OCI-LY1 (cell line): ENCODE measurements around the gene CARMIL1.

Experiments used
- CTCF ChIP-seq: fragments of 200-600 bp; sonication (generic), shearing (Covaris generic); IDR thresholded peaks from 2 replicates; pipeline ENCODE4 v1.5.1; 2017; ENCODE audit warnings: mild to moderate bottlenecking, antibody characterized with exemption, low read length, moderate library complexity, mixed read lengths
- EZH2 ChIP-seq: fragments of 200-600 bp; sonication (generic), shearing (Covaris generic); IDR thresholded peaks from 2 replicates; pipeline ENCODE4 v1.8.0; 2017; ENCODE audit warnings: borderline replicate concordance, mixed run types, mild to moderate bottlenecking, antibody characterized with exemption, low read length, moderate library complexity, mixed read lengths

GRCh38 chr6:25649611-25650010 lies 370.4 kb downstream of the CARMIL1 start:
- TF ChIP-seq CTCF (no peak), EZH2 (no peak)
